ENCODE data around the gene GPLD1.
"Not testable (repeated sequence)": the region's sequence is repeated elsewhere in the genome, so short reads cannot be mapped to it uniquely, and the experiment has no call there.

GPLD1 gene

DNA sequence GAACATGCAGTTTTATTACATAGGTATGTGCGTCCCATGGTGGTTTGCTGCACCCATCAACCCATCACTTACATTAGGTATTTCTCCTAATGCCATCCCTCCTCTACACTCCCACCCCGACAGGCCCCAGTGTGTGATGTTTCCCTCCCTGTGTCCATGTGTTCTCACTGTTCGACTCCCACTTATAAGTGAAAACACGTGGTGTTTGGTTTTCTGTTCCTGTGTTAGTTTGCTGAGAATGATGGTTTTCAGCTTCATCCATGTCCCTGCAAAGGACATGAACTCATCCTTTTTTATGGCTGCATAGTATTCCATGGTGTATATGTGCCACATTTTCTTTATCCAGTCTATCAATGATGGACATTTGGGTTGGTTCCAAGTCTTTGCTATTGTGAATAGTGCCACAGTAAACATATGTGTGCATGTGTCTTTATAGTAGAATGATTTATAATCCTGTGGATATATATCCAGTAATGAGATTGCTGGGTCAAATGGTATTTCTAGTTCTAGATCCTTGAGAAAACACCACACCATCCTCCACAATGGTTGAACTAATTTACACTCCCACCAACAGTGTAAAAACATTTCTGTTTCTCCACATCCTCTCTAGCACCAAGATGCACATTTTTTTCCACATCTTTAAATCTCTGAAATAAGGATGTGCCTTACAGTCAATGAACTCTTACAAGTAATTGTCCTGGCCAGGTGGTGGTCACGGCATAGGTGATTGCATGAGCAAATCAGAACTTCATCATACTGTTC is 104.8 kb downstream of the GPLD1 start:
- H3K27me3 Mint-ChIP-seq (ENCODE audit: low read depth); H3K4me3 Mint-ChIP-seq: not testable (repeated sequence)

GRCh38 chr6:24382891-24383494 is 106.4 kb downstream of the GPLD1 start:
- H3K27me3 Mint-ChIP-seq (ENCODE audit: low read depth); H3K4me3 Mint-ChIP-seq; DNase-seq (ENCODE audit: low spot score); H3K36me3 Mint-ChIP-seq (ENCODE audit: low read depth); H3K9me3 Mint-ChIP-seq; H3K4me1 Mint-ChIP-seq (ENCODE audit: low read depth); H3K27ac Mint-ChIP-seq: not testable (repeated sequence)

More for the DNA sequence above, 104.8 kb downstream of the GPLD1 start:
- not testable (repeated sequence) for DNase-seq (ENCODE audit: low spot score); H3K27ac Mint-ChIP-seq; H3K4me1 Mint-ChIP-seq (ENCODE audit: low read depth); H3K9me3 Mint-ChIP-seq; H3K36me3 Mint-ChIP-seq (ENCODE audit: low read depth)

DNA sequence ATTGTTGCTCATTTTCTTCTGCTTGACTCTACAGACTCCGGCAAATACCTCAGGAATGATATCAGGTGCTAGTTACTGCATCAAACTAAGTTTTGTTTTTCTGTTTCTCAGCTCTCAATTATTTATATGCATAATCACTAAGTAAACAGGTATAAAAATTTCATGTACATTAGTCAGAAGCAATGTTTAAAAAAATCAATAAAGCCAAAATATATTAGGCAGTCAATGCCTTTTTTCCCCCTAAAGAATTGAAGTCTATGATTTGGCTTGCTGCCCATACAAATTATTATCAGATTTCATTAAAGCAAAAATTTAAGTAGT is 107.2 kb downstream of the GPLD1 start:
- no peak for DNase-seq (ENCODE audit: low spot score)
- Mint-ChIP-seq H3K9me3 (no peaks in the 10 kb centered on the region), H3K27ac (no peak overlapping the region), H3K36me3 (ENCODE audit: low read depth) (no peaks in the 10 kb centered on the region), H3K27me3 (ENCODE audit: low read depth) (peaks cover 7% of the 10 kb centered on the region), H3K4me3 (no peak overlapping the region), H3K4me1 (ENCODE audit: low read depth) (no peaks in the 10 kb centered on the region)

- no peak for DNase-seq (ENCODE audit: low spot score)
These were observed 107.7 kb downstream of the GPLD1 start for GRCh38 chr6:24381476-24382219.

DNA sequence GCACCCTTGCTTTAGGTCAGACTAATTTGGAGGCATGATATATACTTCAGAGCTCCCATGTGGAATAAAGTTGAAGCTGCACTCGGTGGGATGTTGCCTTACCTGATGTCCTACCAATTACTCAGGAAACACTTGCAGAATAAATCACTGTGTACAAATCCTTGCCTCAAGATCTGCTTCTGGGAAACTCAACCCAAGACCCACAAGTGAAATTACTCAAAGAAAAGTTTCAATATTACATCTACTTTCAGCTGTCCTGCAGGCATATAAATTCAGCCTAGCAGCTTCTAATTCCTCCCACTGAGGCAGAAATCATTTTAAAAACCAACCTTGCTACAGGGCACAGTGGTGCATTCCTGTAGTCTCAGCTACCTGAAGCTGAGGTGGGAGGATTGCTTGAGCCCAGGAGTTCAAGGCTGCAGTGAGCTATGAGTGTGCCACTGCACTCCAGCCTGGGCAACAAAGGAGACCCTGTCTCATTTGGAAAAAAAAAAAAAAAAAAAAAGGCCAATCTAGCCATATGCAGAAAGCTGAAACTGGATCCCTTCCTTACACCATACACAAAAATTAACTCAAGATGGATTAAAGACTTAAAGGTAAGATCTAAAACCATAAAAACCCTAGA is 110.8 kb downstream of the GPLD1 start:
- Mint-ChIP-seq H3K27ac (no peak overlapping the region), H3K36me3 (ENCODE audit: low read depth) (no peaks in the 10 kb centered on the region), H3K4me3 (no peak overlapping the region), H3K9me3 (no peaks in the 10 kb centered on the region), H3K4me1 (ENCODE audit: low read depth) (no peaks in the 10 kb centered on the region), H3K27me3 (ENCODE audit: low read depth) (peaks cover 7% of the 10 kb centered on the region)
- no peak for DNase-seq (ENCODE audit: low spot score)

More at GRCh38 chr6:24381476-24382219, 107.7 kb downstream of the GPLD1 start:
- Mint-ChIP-seq H3K27ac (no peak overlapping the region), H3K36me3 (ENCODE audit: low read depth) (no peaks in the 10 kb centered on the region), H3K4me1 (ENCODE audit: low read depth) (no peaks in the 10 kb centered on the region), H3K27me3 (ENCODE audit: low read depth) (peaks cover 7% of the 10 kb centered on the region), H3K4me3 (no peak overlapping the region), H3K9me3 (no peaks in the 10 kb centered on the region)

Data from T-helper 2 cell treated with Interferon-gamma antibody and Interleukin-4, amounts not matched to agents 5 μg/mL and 100 μg/mL, for 36 hours (primary cell).